ENCODE measurements around the gene DDX41. TPM values are rescaled to one million over a fixed set of nuclear protein-coding genes. Genes with fewer than 3 reads are reported as not detected.
A peak's percentile ranks its signal among the peaks of the same experiment; 100 is the strongest.

DDX41 gene
- total and polyA plus RNA-seq, 12 donors: 19.7 to 55.7 (median 30.4) TPM

- H3K36me3 ChIP-seq: peaks cover 0 to 58% (median 0%) of the 10 kb centered on the region in 9 donors
- DNase-seq (no peak), ATAC-seq (no peak)
- WGBS, 2 donors: 81 to 90% methylated on average over 3 of the region's 3 CpGs
- H3K27me3 ChIP-seq: no peaks in the 10 kb centered on the region
- H3K27ac ChIP-seq: no peak overlapping the region
- intact Hi-C loops (cut with DNase I): loop anchor here in 1 of 10 donors (10.0 kb wide), 1 partner anchor 54 kb away; the partner anchor contains the start of gene TMED9
- TF ChIP-seq, protein P1, sequence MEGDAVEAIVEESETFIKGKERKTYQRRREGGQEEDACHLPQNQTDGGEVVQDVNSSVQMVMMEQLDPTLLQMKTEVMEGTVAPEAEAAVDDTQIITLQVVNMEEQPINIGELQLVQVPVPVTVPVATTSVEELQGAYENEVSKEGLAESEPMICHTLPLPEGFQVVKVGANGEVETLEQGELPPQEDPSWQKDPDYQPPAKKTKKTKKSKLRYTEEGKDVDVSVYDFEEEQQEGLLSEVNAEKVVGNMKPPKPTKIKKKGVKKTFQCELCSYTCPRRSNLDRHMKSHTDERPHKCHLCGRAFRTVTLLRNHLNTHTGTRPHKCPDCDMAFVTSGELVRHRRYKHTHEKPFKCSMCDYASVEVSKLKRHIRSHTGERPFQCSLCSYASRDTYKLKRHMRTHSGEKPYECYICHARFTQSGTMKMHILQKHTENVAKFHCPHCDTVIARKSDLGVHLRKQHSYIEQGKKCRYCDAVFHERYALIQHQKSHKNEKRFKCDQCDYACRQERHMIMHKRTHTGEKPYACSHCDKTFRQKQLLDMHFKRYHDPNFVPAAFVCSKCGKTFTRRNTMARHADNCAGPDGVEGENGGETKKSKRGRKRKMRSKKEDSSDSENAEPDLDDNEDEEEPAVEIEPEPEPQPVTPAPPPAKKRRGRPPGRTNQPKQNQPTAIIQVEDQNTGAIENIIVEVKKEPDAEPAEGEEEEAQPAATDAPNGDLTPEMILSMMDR (IDR thresholded peaks at IDR 0.05): no peak
- H3K9me3 ChIP-seq: no peaks in the 10 kb centered on the region
- H3K4me1 ChIP-seq: peaks cover 24 to 79% (median 71%) of the 10 kb centered on the region in 9 donors
- H3K4me3 ChIP-seq: no peak overlapping the region
Measured at GRCh38 chr5:177540438-177540837, 23.7 kb upstream of the DDX41 start.

DNA sequence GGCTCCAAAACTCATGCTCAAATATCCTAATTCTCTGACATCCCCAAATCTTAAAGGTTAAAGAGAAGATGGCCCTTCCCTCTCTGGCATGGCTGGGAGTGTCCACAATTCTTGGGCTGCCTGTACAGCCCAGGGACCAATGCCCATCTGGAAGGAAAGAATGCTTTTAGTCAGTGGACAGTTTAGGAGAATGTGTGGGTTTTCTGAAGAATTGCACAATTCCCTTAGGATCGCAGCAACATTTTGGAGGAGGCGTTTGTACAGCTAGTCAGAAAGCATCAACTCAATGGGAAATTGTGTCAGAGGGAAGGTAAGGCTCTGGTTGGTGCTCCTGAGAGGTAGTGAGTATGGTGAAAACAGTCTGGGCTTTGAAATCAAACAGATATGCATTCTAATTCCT lies 22.6 kb upstream of the DDX41 start:
- intact Hi-C loops (cut with DNase I): no loop called here
- DNase-seq (no peak), ATAC-seq (peak in 5 of 8 donors; percentile 18 to 69 (median 34))
- Histone ChIP-seq H3K27ac (peak overlapping the region in 8 of 10 donors; percentile 63 to 86 (median 68)), H3K4me1 (peaks cover 24 to 74% (median 65%) of the 10 kb centered on the region in 9 donors), H3K27me3 (no peaks in the 10 kb centered on the region), H3K36me3 (peaks cover 0 to 68% (median 7%) of the 10 kb centered on the region in 9 donors), H3K9me3 (no peaks in the 10 kb centered on the region), H3K4me3 (no peak overlapping the region)
- TF ChIP-seq, protein P1 (IDR thresholded peaks at IDR 0.05): no peak
- 73 to 93% methylated on average over 2 of the region's 2 CpGs for WGBS, 2 donors

DNA sequence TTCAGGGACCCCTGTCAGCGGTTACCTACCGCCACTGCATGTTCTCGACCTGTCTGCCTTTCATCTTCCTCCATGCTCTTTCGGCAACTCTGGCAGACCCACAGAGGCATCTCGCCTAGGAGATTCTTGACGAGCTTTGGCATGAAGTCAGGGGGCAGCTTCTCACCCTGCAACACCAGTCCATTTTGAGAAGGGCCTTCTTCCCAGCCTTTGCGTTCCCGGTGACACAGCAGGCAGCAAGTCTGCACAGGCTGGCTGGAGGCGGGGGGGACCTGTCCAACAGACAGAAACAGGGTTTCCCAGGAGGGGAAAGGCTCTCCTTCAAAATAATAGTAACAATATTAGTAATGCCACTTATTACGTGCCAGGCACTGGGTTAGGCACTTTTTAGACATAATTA lies 22.1 kb upstream of the DDX41 start:
- Histone ChIP-seq H3K36me3 (peaks cover 0 to 71% (median 7%) of the 10 kb centered on the region in 9 donors), H3K27me3 (no peaks in the 10 kb centered on the region), H3K9me3 (no peaks in the 10 kb centered on the region), H3K4me3 (no peak overlapping the region), H3K4me1 (peaks cover 21 to 71% (median 64%) of the 10 kb centered on the region in 9 donors), H3K27ac (peak overlapping the region in 9 of 10 donors; percentile 59 to 86 (median 68))
- intact Hi-C loops (cut with DNase I): no loop called here
- 73 to 76% methylated on average over 10 of the region's 10 CpGs for WGBS, 2 donors
- TF ChIP-seq, protein P1 (IDR thresholded peaks at IDR 0.05): no peak
- ATAC-seq (peak in 6 of 8 donors; percentile 16 to 70 (median 53)), DNase-seq (peak in 1 of 2 donors; percentile 32)

GRCh38 chr5:177537389-177538361 lies 20.9 kb upstream of the DDX41 start:
- DNase-seq (peak; percentile 43 to 48), ATAC-seq (peak; percentile 41 to 82 (median 72))
- intact Hi-C loops (cut with DNase I): no loop called here
- 19 to 21% methylated on average over 15 of the region's 15 CpGs for WGBS, 2 donors
- H3K4me1 ChIP-seq: peaks cover 20 to 59% (median 52%) of the 10 kb centered on the region in 9 donors
- TF ChIP-seq, protein P1 (IDR thresholded peaks at IDR 0.05): no peak
- no peak overlapping the region for H3K4me3 ChIP-seq
- peaks cover 0 to 83% (median 12%) of the 10 kb centered on the region in 9 donors for H3K36me3 ChIP-seq
- H3K9me3 ChIP-seq: no peaks in the 10 kb centered on the region
- H3K27ac ChIP-seq: peak overlapping the region; percentile 2 to 86 (median 67)
- H3K27me3 ChIP-seq: no peaks in the 10 kb centered on the region
